BE2C (cell line): ENCODE measurements around the gene BPIFB6.

Experiments used
- DNase-seq: peaks from one replicate; pipeline ENCODE4 v3.0.0-alpha.2; 2020
- H3K27me3 ChIP-seq: fragments of 250-450 bp; sonication (Bioruptor Pico); 2 replicates; pipeline ENCODE4 v1.5.1; 2020; ENCODE audit warnings: mild to moderate bottlenecking
- H3K36me3 ChIP-seq: fragments of 250-450 bp; sonication (Bioruptor Pico); 2 replicates; pipeline ENCODE4 v1.5.1; 2020; ENCODE audit warnings: mild to moderate bottlenecking
- H3K4me1 ChIP-seq: fragments of 250-450 bp; sonication (Bioruptor Pico); 2 replicates; pipeline ENCODE4 v1.5.1; 2020
- H3K4me3 ChIP-seq: 2 replicates; pipeline ENCODE4 v1.5.1; 2011; ENCODE audit warnings: low read depth, low read length
- H3K9me3 ChIP-seq: fragments of 250-450 bp; sonication (Bioruptor Pico); 2 replicates; pipeline ENCODE4 v1.5.1; 2020
- CTCF ChIP-seq: IDR thresholded peaks from 2 replicates; pipeline ENCODE4 v1.5.1; 2012; ENCODE audit warnings: mild to moderate bottlenecking, low read depth, low read length

Gene BPIFB6

GRCh38 chr20:32999603-33000250 lies 31.7 kb upstream of the BPIFB6 start:
- no peak for DNase-seq
- Histone ChIP-seq H3K4me1 (no peaks in the 10 kb centered on the region), H3K9me3 (no peaks in the 10 kb centered on the region), H3K4me3 (no peak overlapping the region), H3K27me3 (no peaks in the 10 kb centered on the region), H3K36me3 (no peaks in the 10 kb centered on the region)
- no peak for TF ChIP-seq CTCF

GRCh38 chr20:33000802-33001466 lies 30.5 kb upstream of the BPIFB6 start:
- TF ChIP-seq CTCF: no peak
- Histone ChIP-seq H3K9me3 (no peaks in the 10 kb centered on the region), H3K4me3 (no peak overlapping the region)

GRCh38 chr20:33002087-33002808 lies 29.2 kb upstream of the BPIFB6 start:
- no peak overlapping the region for H3K4me3 ChIP-seq
- no peak for DNase-seq
- H3K9me3 ChIP-seq: no peaks in the 10 kb centered on the region
- no peaks in the 10 kb centered on the region for H3K4me1 ChIP-seq
- H3K27me3 ChIP-seq: no peaks in the 10 kb centered on the region
- TF ChIP-seq CTCF: no peak
- no peaks in the 10 kb centered on the region for H3K36me3 ChIP-seq

More at GRCh38 chr20:33000802-33001466, 30.5 kb upstream of the BPIFB6 start:
- H3K4me1 ChIP-seq: no peaks in the 10 kb centered on the region
- H3K27me3 ChIP-seq: no peaks in the 10 kb centered on the region
- no peaks in the 10 kb centered on the region for H3K36me3 ChIP-seq
- no peak for DNase-seq

GRCh38 chr20:33004141-33004751 lies 27.2 kb upstream of the BPIFB6 start, which contains the start of gene SUN5:
TSS of gene SUN5 (minus strand) at chr20:33004433. CDS start at chr20:33004340, 93 bp downstream.
- no peak for DNase-seq
- Histone ChIP-seq H3K27me3 (no peaks in the 10 kb centered on the region), H3K4me1 (no peaks in the 10 kb centered on the region), H3K9me3 (no peaks in the 10 kb centered on the region), H3K4me3 (no peak within 1 kb of the TSS), H3K36me3 (no peaks in the 10 kb centered on the region)
- TF ChIP-seq CTCF: no peak

- Histone ChIP-seq H3K36me3 (no peaks in the 10 kb centered on the region), H3K27me3 (no peaks in the 10 kb centered on the region), H3K9me3 (no peaks in the 10 kb centered on the region), H3K4me1 (no peaks in the 10 kb centered on the region), H3K4me3 (no peak overlapping the region)
- DNase-seq: no peak
- peak; percentile 73 for TF ChIP-seq CTCF
Measured at GRCh38 chr20:33005132-33005566, 26.3 kb upstream of the BPIFB6 start.
